Stimulated activated CD4-positive, alpha-beta T cell treated with anti-CD3 and anti-CD28 coated beads, Interleukin-2, amount 100 ng/mL, for 48 hours (primary cell): ENCODE results near the gene ARHGAP20.
"Not testable (repeated sequence)": the region's sequence is repeated elsewhere in the genome, so short reads cannot be mapped to it uniquely, and the experiment has no call there.

ENCODE experiments used
- DNase-seq, 2 donors: peaks; one replicate each; pipeline ENCODE4 v3.0.0-alpha.2; 2020

The ARHGAP20 gene

GRCh38 chr11:110713449-110713776 is 1.2 kb upstream of the ARHGAP20 start:
- DNase-seq, result no peak

- DNase-seq, result no peak
Observed at GRCh38 chr11:110712659-110713448, 617 bp upstream of the ARHGAP20 start.

- no peak for DNase-seq
Observed at GRCh38 chr11:110711448-110711775, 825 bp downstream of the ARHGAP20 start.

GRCh38 chr11:110710628-110711381 is 1.4 kb downstream of the ARHGAP20 start:
- no peak for DNase-seq

- no peak for DNase-seq
Observed at GRCh38 chr11:110704210-110704864, 7.9 kb downstream of the ARHGAP20 start.

GRCh38 chr11:110691926-110692325 is 20.3 kb downstream of the ARHGAP20 start:
- no peak for DNase-seq

DNA sequence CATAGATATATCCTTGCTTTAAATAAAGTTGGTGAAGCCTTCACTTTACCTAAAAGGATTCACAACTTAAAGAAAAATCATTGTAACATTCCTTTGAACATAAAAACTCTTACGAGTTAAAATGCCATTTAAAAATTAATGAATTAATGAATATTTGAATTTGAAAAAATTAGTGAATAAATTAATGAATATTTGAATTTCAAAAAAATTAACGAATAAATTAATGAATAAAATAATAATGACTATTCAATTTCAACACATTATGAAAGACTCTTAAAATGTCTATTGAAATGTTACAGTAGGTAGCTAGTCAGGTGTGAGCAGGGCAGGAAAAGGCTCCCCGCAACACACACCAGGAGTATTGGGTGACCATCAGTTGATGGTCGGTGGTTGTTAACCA is 22.9 kb downstream of the ARHGAP20 start:
- no peak for DNase-seq

DNA sequence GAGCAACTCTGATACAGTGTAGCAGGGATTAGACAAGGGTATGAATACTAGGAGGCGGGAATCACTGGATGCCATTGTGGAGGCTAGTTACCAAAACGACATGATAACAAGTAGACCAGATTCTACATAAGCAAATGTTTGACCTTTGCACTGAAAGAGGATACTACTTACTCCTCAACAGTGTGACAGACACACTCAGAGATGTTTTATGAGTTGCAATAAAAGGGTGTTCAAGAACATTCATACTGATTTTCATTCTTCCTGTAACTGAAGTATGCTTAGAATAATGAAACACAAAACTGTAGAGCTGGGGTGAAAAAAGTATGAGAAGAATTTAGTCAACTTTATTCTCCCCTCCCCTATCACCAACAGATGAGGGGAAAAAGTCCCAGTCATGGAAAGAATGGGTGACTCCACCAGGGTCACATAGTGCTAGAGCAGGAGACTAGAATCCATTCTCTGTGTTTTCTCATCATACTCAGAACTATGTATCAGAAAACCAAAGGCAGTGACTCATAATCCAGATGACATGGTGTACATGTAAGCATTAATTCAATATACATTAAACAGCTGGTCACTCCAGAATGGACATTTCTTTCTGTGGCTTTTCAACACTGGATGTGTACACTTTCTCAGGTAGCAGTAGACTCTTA is 32.8 kb downstream of the ARHGAP20 start:
- DNase-seq, result no peak

DNA sequence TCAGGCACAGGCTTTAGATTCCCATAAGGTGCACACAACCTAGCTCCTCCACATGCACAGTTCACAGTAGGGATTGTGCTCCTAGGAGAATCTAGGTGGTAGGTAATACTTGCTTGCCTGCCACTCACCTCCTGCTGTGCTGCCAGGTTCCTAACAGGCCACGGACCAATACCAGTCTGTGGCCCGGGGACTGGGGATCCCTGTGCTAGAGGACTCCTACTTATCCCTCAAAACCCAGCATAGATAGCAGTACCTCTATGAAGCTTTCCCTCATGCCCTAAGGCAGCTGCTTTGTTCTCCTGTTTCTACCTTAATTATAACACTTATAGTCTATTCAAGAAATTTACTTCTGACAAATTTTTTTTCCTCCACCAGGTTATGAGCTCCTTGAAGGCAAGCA is 36.7 kb downstream of the ARHGAP20 start:
- DNase-seq, result no peak

DNA sequence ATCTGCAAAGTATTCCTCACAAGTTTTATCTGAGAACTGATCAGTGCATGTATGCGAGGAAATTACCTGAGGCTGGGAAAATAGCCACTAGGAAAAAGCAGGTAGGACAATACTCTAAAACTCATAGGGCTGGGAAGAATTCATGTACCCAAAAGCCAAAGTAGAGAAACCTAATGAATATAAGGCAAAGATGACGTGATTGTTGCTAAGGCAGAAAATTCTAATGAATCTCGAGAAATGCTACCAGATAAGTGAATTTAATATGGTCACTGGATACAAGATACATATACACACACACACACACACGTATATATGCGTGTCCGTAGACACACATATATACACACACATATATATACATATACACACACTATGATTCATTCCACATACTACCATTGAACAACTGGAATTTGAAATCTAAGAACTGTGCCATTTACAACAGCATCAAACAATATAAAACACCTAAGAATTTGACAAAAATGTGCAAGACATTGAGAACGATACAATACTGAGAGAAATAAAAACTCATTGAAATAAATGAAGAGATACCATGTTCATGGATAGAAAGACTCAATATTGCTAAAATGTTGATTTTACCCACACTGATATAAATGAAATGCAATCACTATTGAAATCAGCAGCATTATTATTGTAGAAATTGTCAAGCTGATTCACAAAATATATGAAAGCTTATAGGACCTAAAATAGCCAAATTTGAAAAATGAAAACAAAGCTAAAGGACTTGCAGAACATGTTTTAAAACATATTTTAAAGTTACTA is 46.4 kb downstream of the ARHGAP20 start:
- DNase-seq, result no peak

DNA sequence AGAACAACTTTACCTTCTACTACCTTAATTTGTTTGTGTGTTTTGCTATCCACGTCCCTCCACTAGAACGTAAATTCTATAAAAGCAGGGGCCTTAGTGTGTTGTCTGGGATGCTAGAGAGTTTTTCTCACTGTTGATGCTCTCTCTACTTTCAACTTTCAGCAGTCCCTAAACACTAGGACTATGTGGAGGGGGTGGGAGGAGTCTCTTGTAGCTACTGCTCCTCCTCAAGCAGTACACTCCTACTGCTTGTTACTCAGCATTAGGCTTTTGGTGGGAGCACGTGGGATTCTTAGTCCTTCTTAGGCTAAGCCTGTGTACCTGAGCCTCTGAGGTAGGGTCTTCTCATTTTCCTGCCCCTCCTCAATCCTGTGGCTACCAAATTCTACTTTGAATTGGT is 56.3 kb downstream of the ARHGAP20 start:
- no peak for DNase-seq

- DNase-seq, result no peak
Observed at GRCh38 chr11:110654456-110654855, 57.8 kb downstream of the ARHGAP20 start.

- DNase-seq, result no peak
Observed at GRCh38 chr11:110645253-110645652, 67.0 kb downstream of the ARHGAP20 start.

DNA sequence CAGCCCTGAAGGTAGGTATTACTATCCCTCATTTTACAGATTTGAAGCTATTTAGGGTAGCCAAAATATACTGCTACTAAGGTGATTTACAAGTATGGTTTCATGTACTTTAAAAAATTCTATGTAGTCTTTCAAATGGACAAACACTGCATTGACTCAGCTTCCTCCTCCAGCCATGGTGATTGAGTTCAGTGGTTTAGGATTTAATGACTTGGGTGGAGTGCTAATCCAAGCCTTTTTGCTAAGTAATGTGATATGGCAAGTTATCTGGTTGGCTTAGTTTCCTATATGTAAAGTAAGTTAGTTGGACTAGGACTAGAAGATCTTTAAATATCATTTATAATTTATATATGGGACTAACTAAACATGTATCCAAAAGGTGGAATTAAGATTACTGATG is 77.9 kb downstream of the ARHGAP20 start:
- DNase-seq, result no peak

DNA sequence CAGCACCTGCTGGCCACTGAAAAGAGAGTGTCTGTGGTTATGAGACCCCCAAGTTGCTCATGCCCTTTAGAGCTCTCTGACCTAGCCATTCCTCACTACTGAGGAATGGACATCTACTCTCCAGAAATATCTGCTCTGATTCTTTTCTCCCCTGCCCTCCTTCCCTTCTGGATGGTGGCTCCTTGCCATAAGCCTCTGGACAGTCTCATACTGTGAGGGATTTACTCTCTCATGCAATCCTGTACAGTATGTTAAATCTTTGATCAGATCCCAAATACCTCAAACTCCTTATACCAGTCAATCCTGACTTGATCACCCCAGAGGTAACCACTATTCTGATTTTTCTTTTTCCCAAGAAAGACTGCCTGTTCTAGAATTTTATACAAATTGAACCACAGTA is 80.7 kb downstream of the ARHGAP20 start:
- no peak for DNase-seq

- no peak for DNase-seq
Observed at GRCh38 chr11:110629594-110629993, 82.6 kb downstream of the ARHGAP20 start.

DNA sequence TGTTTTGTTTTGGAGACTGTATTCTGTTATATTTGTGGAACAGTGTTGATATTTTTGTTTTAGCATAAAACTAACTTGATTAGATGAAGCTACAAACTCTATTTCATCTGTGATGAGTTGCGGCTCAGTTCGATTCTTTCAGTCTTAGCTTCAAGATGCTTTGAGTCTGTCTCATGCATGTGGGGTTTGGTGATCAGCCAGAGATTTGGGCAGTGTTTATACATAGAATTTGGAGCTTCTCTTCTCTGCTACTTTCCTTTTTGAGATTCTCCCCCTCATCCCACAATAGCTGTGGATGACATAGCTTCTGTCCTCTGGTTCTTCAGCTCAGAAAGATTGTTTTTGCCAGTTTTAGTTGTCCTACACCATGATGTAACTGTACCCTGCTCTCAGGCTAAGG is 90.4 kb downstream of the ARHGAP20 start:
- DNase-seq, result no peak

- not testable (repeated sequence) for DNase-seq
Observed at GRCh38 chr11:110619366-110619765, 92.9 kb downstream of the ARHGAP20 start.

DNA sequence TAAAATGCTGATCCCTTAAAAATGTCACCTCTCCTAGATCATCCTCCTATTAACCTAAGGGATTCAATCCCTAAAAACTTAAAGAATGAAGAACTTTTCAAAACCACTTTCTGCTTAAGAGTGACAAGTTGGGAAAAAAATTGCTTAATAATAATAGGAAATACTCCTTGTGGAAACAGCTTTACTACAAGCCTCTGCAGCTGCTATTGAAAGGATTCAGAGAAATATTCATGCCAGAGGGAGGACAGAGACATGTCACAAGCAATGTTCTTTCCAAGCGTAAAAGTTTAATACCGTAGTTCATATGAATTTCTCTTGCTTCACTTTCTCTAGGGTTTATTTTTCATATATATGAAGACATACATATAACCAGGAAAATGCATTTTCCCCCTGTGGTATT is 98.2 kb downstream of the ARHGAP20 start:
- no peak for DNase-seq

DNA sequence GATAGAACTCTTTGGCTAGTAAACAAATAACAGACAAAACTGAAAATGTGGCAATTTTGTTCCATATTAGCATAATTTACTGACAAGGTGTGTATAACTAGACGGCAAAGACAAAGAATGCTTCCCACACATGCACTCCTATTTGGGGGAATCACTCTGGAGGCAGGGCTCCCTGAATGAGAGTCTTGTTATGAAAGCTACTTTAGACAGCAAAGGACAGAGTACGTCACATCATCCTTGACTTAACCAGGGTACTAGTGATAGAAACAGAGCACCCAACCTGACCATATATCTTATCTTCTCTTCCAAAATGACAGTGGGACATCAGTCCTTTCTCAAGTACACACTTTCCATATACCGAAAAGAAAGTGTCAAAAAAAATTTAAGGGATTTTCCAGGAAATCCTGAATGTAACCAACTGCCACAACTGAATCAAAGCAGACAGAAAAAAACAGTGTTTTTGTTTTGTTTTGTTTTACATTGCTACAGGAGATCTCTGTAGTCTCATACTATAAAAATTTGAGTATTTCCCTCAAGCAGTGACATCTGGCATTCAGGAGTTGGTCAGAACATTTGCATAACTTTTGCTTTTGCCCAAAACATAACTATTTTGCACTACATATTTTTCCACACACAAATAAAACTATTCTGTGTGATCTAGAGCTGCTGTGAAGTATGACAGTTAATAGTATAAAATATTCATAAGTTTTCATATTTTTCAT is 98.9 kb downstream of the ARHGAP20 start:
- DNase-seq, result no peak

GRCh38 chr11:110606415-110606814 is 105.8 kb downstream of the ARHGAP20 start:
- no peak for DNase-seq

DNA sequence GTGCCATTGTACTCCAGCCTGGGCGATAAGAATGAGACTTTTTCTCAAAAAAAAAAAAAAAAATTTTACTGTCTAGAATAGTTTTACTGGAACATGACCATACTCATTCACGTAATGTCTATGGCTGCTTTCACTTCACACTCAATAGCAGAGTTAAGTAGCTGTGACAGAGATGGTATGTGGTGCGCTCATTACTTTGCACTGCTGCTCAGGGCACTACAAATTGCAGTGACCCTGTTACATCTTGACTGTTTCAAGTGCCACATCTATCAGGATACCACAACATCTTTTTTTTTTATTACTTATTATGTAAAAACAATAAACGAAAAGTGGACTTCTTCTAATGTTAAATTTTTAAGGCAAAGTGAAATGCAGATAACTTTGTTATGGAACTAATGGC is 110.3 kb downstream of the ARHGAP20 start:
- no peak for DNase-seq
